Adrenal gland (tissue), 5 donors: ENCODE results near the gene NUBP2.

Experiments used
- POLR2A ChIP-seq, 2 donors: fragments of 450-650 bp; IDR thresholded peaks; one replicate each; pipeline ENCODE4 v1.6.1; 2017; ENCODE audit warnings: antibody characterized with exemption in 2 of 2, mild to moderate bottlenecking in 2 of 2, moderate library complexity in 1 of 2
- TF ChIP-seq, protein P1 (sequence below), 6 experiments: fragments of 450-650 bp in 4 of 6; fragments of 200-600 bp in 2 of 6; sonication (generic) in 1 of 6; IDR thresholded peaks; 1 replicate in 5 of 6; 2 replicates in 1 of 6; pipeline versions ENCODE4 v1.5.1 to v1.8.0; 2016 to 2021; ENCODE audit warnings: antibody characterized with exemption in 6 of 6, mild to moderate bottlenecking in 2 of 6, moderate library complexity in 1 of 6
- donor health status: DM: no; HTN: no; CAD: no.

DNA sequence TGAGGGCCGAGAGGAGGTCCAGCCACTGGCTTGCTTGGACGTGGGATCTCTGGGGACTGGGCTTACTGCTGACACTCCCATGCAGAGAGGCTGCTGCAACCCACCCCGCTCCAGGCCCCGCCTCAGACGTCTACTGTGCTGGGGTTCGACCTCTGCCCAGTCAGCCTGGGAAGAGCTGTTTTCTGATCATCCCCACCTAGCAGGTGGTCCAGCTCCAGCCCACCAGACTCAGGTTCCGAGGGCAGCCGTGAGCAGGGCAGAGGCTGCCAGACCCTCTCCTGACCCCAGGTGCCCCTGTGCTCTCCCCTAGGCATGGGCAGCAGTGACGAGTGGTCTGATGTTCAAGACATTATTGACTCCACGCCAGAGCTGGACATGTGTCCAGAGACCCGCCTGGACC is 34.8 kb upstream of the NUBP2 start:
- no peak for TF ChIP-seq POLR2A (IDR thresholded peaks at IDR 0.05)
- TF ChIP-seq, protein P1, sequence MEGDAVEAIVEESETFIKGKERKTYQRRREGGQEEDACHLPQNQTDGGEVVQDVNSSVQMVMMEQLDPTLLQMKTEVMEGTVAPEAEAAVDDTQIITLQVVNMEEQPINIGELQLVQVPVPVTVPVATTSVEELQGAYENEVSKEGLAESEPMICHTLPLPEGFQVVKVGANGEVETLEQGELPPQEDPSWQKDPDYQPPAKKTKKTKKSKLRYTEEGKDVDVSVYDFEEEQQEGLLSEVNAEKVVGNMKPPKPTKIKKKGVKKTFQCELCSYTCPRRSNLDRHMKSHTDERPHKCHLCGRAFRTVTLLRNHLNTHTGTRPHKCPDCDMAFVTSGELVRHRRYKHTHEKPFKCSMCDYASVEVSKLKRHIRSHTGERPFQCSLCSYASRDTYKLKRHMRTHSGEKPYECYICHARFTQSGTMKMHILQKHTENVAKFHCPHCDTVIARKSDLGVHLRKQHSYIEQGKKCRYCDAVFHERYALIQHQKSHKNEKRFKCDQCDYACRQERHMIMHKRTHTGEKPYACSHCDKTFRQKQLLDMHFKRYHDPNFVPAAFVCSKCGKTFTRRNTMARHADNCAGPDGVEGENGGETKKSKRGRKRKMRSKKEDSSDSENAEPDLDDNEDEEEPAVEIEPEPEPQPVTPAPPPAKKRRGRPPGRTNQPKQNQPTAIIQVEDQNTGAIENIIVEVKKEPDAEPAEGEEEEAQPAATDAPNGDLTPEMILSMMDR (IDR thresholded peaks at IDR 0.05), result no peak
